Liver (tissue), 9 donors: ENCODE measurements around the gene KLK1. TPM values are rescaled to one million over a fixed set of nuclear protein-coding genes. Genes with fewer than 3 reads are reported as not detected.

Experiments
- DNase-seq: peaks from one replicate; pipeline ENCODE4 v3.0.0-alpha.2; 2017; ENCODE audit warnings: low spot score
- H3K27ac ChIP-seq, 2 donors: one replicate each; pipeline ENCODE4 v1.7.0; 2013; ENCODE audit warnings: inconsistent platforms in 2 of 2, low read length in 2 of 2, control low read depth in 1 of 2, low read depth in 1 of 2, mild to moderate bottlenecking in 1 of 2
- H3K27me3 ChIP-seq, 4 donors: one replicate each; pipeline versions ENCODE4 v1.6.1 to v1.7.0; 2013; ENCODE audit warnings: low read length in 3 of 4, inconsistent platforms in 1 of 4, mild to moderate bottlenecking in 1 of 4, moderate library complexity in 1 of 4; ENCODE audit not compliant: control insufficient read depth in 4 of 4, insufficient read depth in 4 of 4
- H3K36me3 ChIP-seq, 4 donors: one replicate each; pipeline versions ENCODE4 v1.6.1 to v1.7.0; 2013; ENCODE audit warnings: low read length in 3 of 4, mild to moderate bottlenecking in 3 of 4, low read depth in 1 of 4, moderate library complexity in 1 of 4; ENCODE audit not compliant: control insufficient read depth in 4 of 4, insufficient read depth in 3 of 4
- H3K4me1 ChIP-seq, 4 donors: one replicate each; pipeline versions ENCODE4 v1.6.1 to v1.7.0; 2013; ENCODE audit warnings: low read length in 3 of 4, mild to moderate bottlenecking in 3 of 4, moderate library complexity in 1 of 4; ENCODE audit not compliant: control insufficient read depth in 4 of 4, insufficient read depth in 4 of 4
- H3K4me3 ChIP-seq, 3 donors: one replicate each; pipeline versions ENCODE4 v1.6.1 to v1.7.0; 2013; ENCODE audit warnings: low read length in 3 of 3, control low read depth in 1 of 3, low read depth in 1 of 3, mild to moderate bottlenecking in 1 of 3
- H3K9ac ChIP-seq, 2 donors: one replicate each; pipeline ENCODE4 v1.7.0; 2013; ENCODE audit warnings: low read length in 2 of 2, mild to moderate bottlenecking in 2 of 2, moderate library complexity in 2 of 2, control low read depth in 1 of 2, low read depth in 1 of 2
- H3K9me3 ChIP-seq, 4 donors: one replicate each; pipeline versions ENCODE4 v1.6.1 to v1.7.0; 2013; ENCODE audit warnings: low read length in 3 of 4; ENCODE audit not compliant: control insufficient read depth in 4 of 4
- FOXA1 ChIP-seq: IDR thresholded peaks from 2 replicates; pipeline ENCODE4 v1.6.1; 2016; ENCODE audit warnings: antibody characterized with exemption
- FOXA2 ChIP-seq: IDR thresholded peaks from 2 replicates; pipeline ENCODE4 v1.6.1; 2016; ENCODE audit warnings: antibody characterized with exemption
- GABPA ChIP-seq, 2 donors: IDR thresholded peaks in 1 of 2; conservative IDR thresholded peaks in 1 of 2; 2 replicates each; pipeline ENCODE4 v1.6.1; 2016; ENCODE audit warnings: antibody characterized with exemption in 2 of 2, mild to moderate bottlenecking in 1 of 2, moderate library complexity in 1 of 2
- HNF4A ChIP-seq, 2 donors: conservative IDR thresholded peaks; 2 replicates each; pipeline ENCODE4 v1.6.1; 2016; ENCODE audit warnings: antibody characterized with exemption in 2 of 2, mild to moderate bottlenecking in 2 of 2
- HNF4G ChIP-seq: IDR thresholded peaks from 2 replicates; pipeline ENCODE4 v1.6.1; 2016; ENCODE audit warnings: antibody characterized with exemption
- JUND ChIP-seq, 2 donors: IDR thresholded peaks; 2 replicates each; pipeline ENCODE4 v1.6.1; 2016; ENCODE audit warnings: antibody characterized with exemption in 2 of 2
- NR2F2 ChIP-seq: IDR thresholded peaks from 2 replicates; pipeline ENCODE4 v1.6.1; 2016; ENCODE audit warnings: antibody characterized with exemption
- RAD21 ChIP-seq, 2 donors: IDR thresholded peaks; 2 replicates each; pipeline ENCODE4 v1.6.1; 2016; ENCODE audit warnings: antibody characterized with exemption in 2 of 2, mild to moderate bottlenecking in 2 of 2
- RXRA ChIP-seq, 2 donors: IDR thresholded peaks; 2 replicates each; pipeline ENCODE4 v1.6.1; 2017 to 2018; ENCODE audit warnings: antibody characterized with exemption in 2 of 2, mild to moderate bottlenecking in 1 of 2
- SP1 ChIP-seq: IDR thresholded peaks from 2 replicates; pipeline ENCODE4 v1.6.1; 2018; ENCODE audit warnings: antibody characterized with exemption, mild to moderate bottlenecking
- TAF1 ChIP-seq: conservative IDR thresholded peaks from 2 replicates; pipeline ENCODE4 v1.6.1; 2016; ENCODE audit warnings: antibody characterized with exemption, mild to moderate bottlenecking
- YY1 ChIP-seq: IDR thresholded peaks from 2 replicates; pipeline ENCODE4 v1.6.1; 2016; ENCODE audit warnings: antibody characterized with exemption, mild to moderate bottlenecking
- WGBS: extraction: QIAGEN DNeasy Blood & Tissue Kit; methylation state at CpG from one replicate; pipeline ENCODE4 v1.1.7; 2013; 5-methylcytosine and 5-hydroxymethylcytosine counted together
- polyA plus RNA-seq, 2 donors: library from polyadenylated mRNA; stranded (reverse) in 1 of 2; unstranded in 1 of 2; fragments of 200-250 nt in 1 of 2; fragments of >200 nt in 1 of 2; fragmentation: Nextera tagmentation in 1 of 2; extraction: Ambion mirVana in 1 of 2; gene quantifications; one replicate each; pipeline versions ENCODE4 v1.2.1 to v1.2.3, GENCODE V29; 2013 to 2015
- total RNA-seq, 2 donors: library from RNA; depleted of rRNA; stranded (reverse); fragments of >200 nt; gene quantifications; one replicate each; pipeline ENCODE4 v1.2.3, GENCODE V29; 2014
- TF ChIP-seq, protein P1 (sequence below): fragments of 150-350 bp; IDR thresholded peaks from 2 replicates; pipeline ENCODE4 v1.5.1; 2017; ENCODE audit warnings: improper control_type of control experiment, low read depth, low read length; ENCODE audit not compliant: missing input control
- TF ChIP-seq, protein P2 (sequence below): IDR thresholded peaks from 2 replicates; pipeline ENCODE4 v1.6.1; 2016; ENCODE audit warnings: antibody characterized with exemption
- TF ChIP-seq, protein P3 (sequence below): IDR thresholded peaks from 2 replicates; pipeline ENCODE4 v1.6.1; 2016; ENCODE audit warnings: antibody characterized with exemption
- donor health status: healthy.
- donor health status: healthy.
- donor health status: healthy.
- donor health status: healthy.
- donor health status: healthy.

The KLK1 gene
- total and polyA plus RNA-seq, 4 donors: not detected

DNA sequence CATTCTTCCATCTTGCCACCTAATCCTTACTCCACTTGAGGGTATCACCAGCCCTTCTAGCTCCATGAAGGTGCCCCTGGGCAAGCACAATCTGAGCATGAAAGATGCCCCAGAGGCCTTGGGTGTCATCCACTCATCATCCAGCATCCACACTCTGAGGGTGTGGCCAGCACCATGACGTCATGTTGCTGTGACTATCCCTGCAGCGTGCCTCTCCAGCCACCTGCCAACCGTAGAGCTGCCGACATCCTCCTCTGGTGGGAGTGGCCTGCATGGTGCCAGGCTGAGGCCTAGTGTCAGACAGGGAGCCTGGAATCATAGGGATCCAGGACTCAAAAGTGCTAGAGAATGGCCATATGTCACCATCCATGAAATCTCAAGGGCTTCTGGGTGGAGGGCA, 28.0 kb upstream of the KLK1 start:
- no peaks in the 10 kb centered on the region for H3K9me3 ChIP-seq
- H3K4me1 ChIP-seq: no peaks in the 10 kb centered on the region
- H3K27me3 ChIP-seq: peaks cover 0 to 5% (median 1%) of the 10 kb centered on the region in 4 donors
- no peak for DNase-seq
- no peak overlapping the region for H3K4me3 ChIP-seq
- WGBS: 67% methylated on average over 4 of the region's 4 CpGs
- TF ChIP-seq GABPA (IDR thresholded peaks at IDR 0.05 in 1 of 2, conservative IDR thresholded peaks at IDR 0.05 in 1 of 2): no peak
- no peak for TF ChIP-seq TAF1
- no peak for TF ChIP-seq RXRA (IDR thresholded peaks at IDR 0.05)
- TF ChIP-seq HNF4G: no peak
- no peak for TF ChIP-seq FOXA1
- TF ChIP-seq, protein P1, sequence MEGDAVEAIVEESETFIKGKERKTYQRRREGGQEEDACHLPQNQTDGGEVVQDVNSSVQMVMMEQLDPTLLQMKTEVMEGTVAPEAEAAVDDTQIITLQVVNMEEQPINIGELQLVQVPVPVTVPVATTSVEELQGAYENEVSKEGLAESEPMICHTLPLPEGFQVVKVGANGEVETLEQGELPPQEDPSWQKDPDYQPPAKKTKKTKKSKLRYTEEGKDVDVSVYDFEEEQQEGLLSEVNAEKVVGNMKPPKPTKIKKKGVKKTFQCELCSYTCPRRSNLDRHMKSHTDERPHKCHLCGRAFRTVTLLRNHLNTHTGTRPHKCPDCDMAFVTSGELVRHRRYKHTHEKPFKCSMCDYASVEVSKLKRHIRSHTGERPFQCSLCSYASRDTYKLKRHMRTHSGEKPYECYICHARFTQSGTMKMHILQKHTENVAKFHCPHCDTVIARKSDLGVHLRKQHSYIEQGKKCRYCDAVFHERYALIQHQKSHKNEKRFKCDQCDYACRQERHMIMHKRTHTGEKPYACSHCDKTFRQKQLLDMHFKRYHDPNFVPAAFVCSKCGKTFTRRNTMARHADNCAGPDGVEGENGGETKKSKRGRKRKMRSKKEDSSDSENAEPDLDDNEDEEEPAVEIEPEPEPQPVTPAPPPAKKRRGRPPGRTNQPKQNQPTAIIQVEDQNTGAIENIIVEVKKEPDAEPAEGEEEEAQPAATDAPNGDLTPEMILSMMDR: no peak
- TF ChIP-seq, protein P2, sequence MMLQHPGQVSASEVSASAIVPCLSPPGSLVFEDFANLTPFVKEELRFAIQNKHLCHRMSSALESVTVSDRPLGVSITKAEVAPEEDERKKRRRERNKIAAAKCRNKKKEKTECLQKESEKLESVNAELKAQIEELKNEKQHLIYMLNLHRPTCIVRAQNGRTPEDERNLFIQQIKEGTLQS: no peak
- H3K27ac ChIP-seq: no peak overlapping the region
- no peaks in the 10 kb centered on the region for H3K36me3 ChIP-seq
- H3K9ac ChIP-seq: no peak overlapping the region

DNA sequence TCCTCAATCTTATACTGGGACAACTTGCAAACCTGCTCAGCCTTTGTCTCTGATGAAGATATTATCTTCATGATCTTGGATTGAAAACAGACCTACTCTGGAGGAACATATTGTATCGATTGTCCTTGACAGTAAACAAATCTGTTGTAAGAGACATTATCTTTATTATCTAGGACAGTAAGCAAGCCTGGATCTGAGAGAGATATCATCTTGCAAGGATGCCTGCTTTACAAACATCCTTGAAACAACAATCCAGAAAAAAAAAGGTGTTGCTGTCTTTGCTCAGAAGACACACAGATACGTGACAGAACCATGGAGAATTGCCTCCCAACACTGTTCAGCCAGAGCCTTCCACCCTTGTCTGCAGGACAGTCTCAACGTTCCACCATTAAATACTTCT, 27.2 kb upstream of the KLK1 start:
- H3K27ac ChIP-seq: no peak overlapping the region
- no peaks in the 10 kb centered on the region for H3K36me3 ChIP-seq
- H3K27me3 ChIP-seq: peaks cover 0 to 3% (median 1%) of the 10 kb centered on the region in 4 donors
- no peaks in the 10 kb centered on the region for H3K4me1 ChIP-seq
- WGBS: 37% methylated on average over 3 of the region's 3 CpGs
- no peak overlapping the region for H3K9ac ChIP-seq
- TF ChIP-seq FOXA2 (no peak), HNF4G (no peak), HNF4A (conservative IDR thresholded peaks at IDR 0.05) (no peak), NR2F2 (no peak), YY1 (no peak), FOXA1 (no peak), GABPA (IDR thresholded peaks at IDR 0.05 in 1 of 2, conservative IDR thresholded peaks at IDR 0.05 in 1 of 2) (no peak), RXRA (IDR thresholded peaks at IDR 0.05) (no peak), RAD21 (IDR thresholded peaks at IDR 0.05) (no peak), JUND (IDR thresholded peaks at IDR 0.05) (no peak), SP1 (no peak), TAF1 (no peak)
- TF ChIP-seq, protein P1: no peak
- TF ChIP-seq, protein P2: no peak
- TF ChIP-seq, protein P3, sequence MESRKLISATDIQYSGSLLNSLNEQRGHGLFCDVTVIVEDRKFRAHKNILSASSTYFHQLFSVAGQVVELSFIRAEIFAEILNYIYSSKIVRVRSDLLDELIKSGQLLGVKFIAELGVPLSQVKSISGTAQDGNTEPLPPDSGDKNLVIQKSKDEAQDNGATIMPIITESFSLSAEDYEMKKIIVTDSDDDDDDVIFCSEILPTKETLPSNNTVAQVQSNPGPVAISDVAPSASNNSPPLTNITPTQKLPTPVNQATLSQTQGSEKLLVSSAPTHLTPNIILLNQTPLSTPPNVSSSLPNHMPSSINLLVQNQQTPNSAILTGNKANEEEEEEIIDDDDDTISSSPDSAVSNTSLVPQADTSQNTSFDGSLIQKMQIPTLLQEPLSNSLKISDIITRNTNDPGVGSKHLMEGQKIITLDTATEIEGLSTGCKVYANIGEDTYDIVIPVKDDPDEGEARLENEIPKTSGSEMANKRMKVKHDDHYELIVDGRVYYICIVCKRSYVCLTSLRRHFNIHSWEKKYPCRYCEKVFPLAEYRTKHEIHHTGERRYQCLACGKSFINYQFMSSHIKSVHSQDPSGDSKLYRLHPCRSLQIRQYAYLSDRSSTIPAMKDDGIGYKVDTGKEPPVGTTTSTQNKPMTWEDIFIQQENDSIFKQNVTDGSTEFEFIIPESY: no peak
- DNase-seq: no peak
- no peak overlapping the region for H3K4me3 ChIP-seq
- no peaks in the 10 kb centered on the region for H3K9me3 ChIP-seq
